ENCODE data around the gene CTAGE9. TPM values are rescaled to one million over a fixed set of nuclear protein-coding genes. Genes with fewer than 3 reads are reported as not detected.

The CTAGE9 gene
- total and polyA plus RNA-seq, 2 of the 8 experiments (the other 6 are each of a cell fraction or from before 2014, with no cell fraction given), result not detected

- 91% methylated on average over 2 of the region's 2 CpGs; no CpG with 5 or more reads in 1 of the 2 experiments for WGBS, 2 experiments (ENCODE audit: extremely low coverage in 1 of 2, insufficient coverage in 1 of 2, insufficient read length in 1 of 2, insufficient replicate concordance in 2 of 2, low coverage in 1 of 2, low lambda C conversion rate in 2 of 2, missing lambda C conversion rate in 1 of 2)
- Histone ChIP-seq H3K36me3 (ENCODE audit: control insufficient read depth in 2 of 4, insufficient read depth in 4 of 4, low read length in 3 of 4) (no peaks in the 10 kb centered on the region; a peak in 1 of 8 replicates), H2BK15ac (ENCODE audit: low read length) (no peak overlapping the region), H3K4me2 (ENCODE audit: insufficient read depth in 1 of 2, low read depth in 2 of 2, low read length in 2 of 2) (no peak overlapping the region), H3K18ac (ENCODE audit: extremely low read depth, low read length) (no peak overlapping the region), H3K79me2 (ENCODE audit: control insufficient read depth in 1 of 2, insufficient read depth in 2 of 2, low read length in 2 of 2) (no peaks in the 10 kb centered on the region), H3K4me1 (replicated peaks in 1 of 4; ENCODE audit: control insufficient read depth in 3 of 4, insufficient read depth in 4 of 4, low read length in 3 of 4) (no peaks in the 10 kb centered on the region), H3K4ac (replicated peaks; ENCODE audit: insufficient read length, low read depth, low read length) (no peak overlapping the region), H4K5ac (ENCODE audit: insufficient read length, low read depth, low read length) (no peak overlapping the region), H3K27ac (ENCODE audit: low read depth, low read length) (no peak overlapping the region), H4K91ac (replicated peaks; ENCODE audit: insufficient read length, low read length) (no peak overlapping the region), H3K27me3 (replicated peaks in 1 of 4; ENCODE audit: control insufficient read depth in 3 of 4, extremely low read depth in 1 of 4, insufficient read depth in 3 of 4, low read length in 3 of 4) (no peaks in the 10 kb centered on the region), H3K23me2 (ENCODE audit: low read depth, low read length) (no peaks in the 10 kb centered on the region), H3K56ac (replicated peaks; ENCODE audit: insufficient read length, low read depth, low read length) (no peak overlapping the region), H2BK12ac (ENCODE audit: low read depth, low read length) (no peak overlapping the region), H3K9ac (replicated peaks in 1 of 4; ENCODE audit: extremely low read depth in 1 of 4, low read depth in 3 of 4, low read length in 3 of 4) (no peak overlapping the region), H2AFZ (ENCODE audit: low read length) (no peak overlapping the region), H2AK5ac (ENCODE audit: low read depth, low read length) (no peak overlapping the region), H3K9me3 (ENCODE audit: insufficient read depth in 2 of 2, low read depth in 1 of 2, low read length in 1 of 2) (no peaks in the 10 kb centered on the region), H3K14ac (ENCODE audit: insufficient read length) (no peak overlapping the region), H2BK120ac (replicated peaks; ENCODE audit: low read depth, low read length) (no peak overlapping the region), H2BK20ac (ENCODE audit: low read length) (no peak overlapping the region), H3K79me1 (ENCODE audit: low read depth, low read length) (no peaks in the 10 kb centered on the region), H4K20me1 (replicated peaks in 1 of 2; ENCODE audit: control insufficient read depth in 1 of 2, insufficient read depth in 2 of 2, low read length in 2 of 2) (no peaks in the 10 kb centered on the region), H3K23ac (ENCODE audit: insufficient read length) (no peak overlapping the region), H2BK5ac (ENCODE audit: low read depth, low read length) (no peak overlapping the region), H3K4me3 (ENCODE audit: extremely low read depth in 1 of 4, insufficient read depth in 2 of 4, low read depth in 3 of 4, low read length in 4 of 4) (no peak overlapping the region), H4K8ac (ENCODE audit: extremely low read depth, insufficient read depth, low read length) (no peak overlapping the region)
- no peak for FAIRE-seq
- ChIA-PET CTCF (ENCODE audit: partially characterized antibody) (interaction anchor here (0.6 to 1.3 kb wide), 2 partner anchors 59 to 61 kb away, joined by 3 read pairs; no protein-coding TSS in a partner anchor), POLR2A (ENCODE audit: partially characterized antibody) (no interaction called here)
- no peak for TF ChIP-seq POLR2A (IDR thresholded peaks at IDR 0.05; ENCODE audit: control extremely low read depth in 1 of 2, low read depth in 2 of 2, low read length in 2 of 2)
- no peak for TF ChIP-seq SRF (IDR thresholded peaks at IDR 0.05; ENCODE audit: low read depth, low read length)
- no peak for TF ChIP-seq RNF2 (IDR thresholded peaks at IDR 0.05; ENCODE audit: borderline replicate concordance, low read depth, low read length, missing control alignments, poor library complexity, severe bottlenecking)
- TF ChIP-seq KDM1A (IDR thresholded peaks at IDR 0.05; ENCODE audit: borderline replicate concordance, low read length), result no peak
- TF ChIP-seq SIN3A (conservative IDR thresholded peaks at IDR 0.05 in 1 of 2, IDR thresholded peaks at IDR 0.05 in 1 of 2; ENCODE audit: low read depth in 1 of 2, low read length in 2 of 2), result no peak
- TF ChIP-seq JUN (IDR thresholded peaks at IDR 0.05; ENCODE audit: low read depth, low read length), result no peak
- no peak for TF ChIP-seq ATF3 (IDR thresholded peaks at IDR 0.05; ENCODE audit: insufficient read depth, low read depth, low read length)
- DNase-seq (ENCODE audit: low read depth in 1 of 2, low spot score in 2 of 2), result no peak
These were observed 45.2 kb upstream of the CTAGE9 start for GRCh38 chr6:131756039-131756438.
